GM12878 (cell line): ENCODE data around the gene IGFBP6. TPM values are rescaled to one million over a fixed set of nuclear protein-coding genes. Genes with fewer than 3 reads are reported as not detected.

Experiments
- BMI1 ChIP-seq: fragments of 450-650 bp; IDR thresholded peaks from 2 replicates; pipeline ENCODE4 v1.6.1; 2016; ENCODE audit warnings: mild to moderate bottlenecking, moderate library complexity, borderline replicate concordance
- BRCA1 ChIP-seq: IDR thresholded peaks from 2 replicates; pipeline ENCODE4 v1.6.1; 2011; ENCODE audit warnings: low read depth, low read length, improper control_type of control experiment
- MEF2A ChIP-seq: IDR thresholded peaks from 2 replicates; pipeline ENCODE4 v1.6.1; 2011; ENCODE audit warnings: low read depth, mild to moderate bottlenecking, low read length, moderate library complexity; ENCODE audit not compliant: insufficient read depth
- MTA2 ChIP-seq: fragments of 450-650 bp; IDR thresholded peaks from 2 replicates; pipeline ENCODE4 v1.6.1; 2016; ENCODE audit warnings: low read depth, mild to moderate bottlenecking, moderate library complexity
- SMAD1 ChIP-seq: fragments of 450-650 bp; IDR thresholded peaks from 2 replicates; pipeline ENCODE4 v1.6.1; 2018; ENCODE audit warnings: mild to moderate bottlenecking, low read depth; ENCODE audit not compliant: partially characterized antibody
- SMC3 ChIP-seq: IDR thresholded peaks from 2 replicates; pipeline ENCODE4 v1.6.1; 2011; ENCODE audit warnings: low read length, improper control_type of control experiment, borderline replicate concordance
- YBX1 ChIP-seq: fragments of 450-650 bp; IDR thresholded peaks from 2 replicates; pipeline ENCODE4 v1.6.1; 2016; ENCODE audit warnings: antibody characterized with exemption
- polyA plus RNA-seq, 11 experiments: library from polyadenylated mRNA; depleted of rRNA in 4 of 11; unstranded in 6 of 11; stranded (reverse) in 5 of 11; fragments of >200 nt; fragmentation: Nextera tagmentation in 4 of 11; fragmentation: Illumina TruSeq in 1 of 11; extraction: Ambion mirVana in 4 of 11; extraction: Trizol in 1 of 11; gene quantifications; 1 replicate in 1 of 11; 2 replicates in 10 of 11; pipeline versions ENCODE4 v1.2.1 to v1.2.3, GENCODE V29; 2011 to 2016; ENCODE audit warnings: inconsistent platforms in 2 of 11, missing spikeins in 2 of 11, low read depth in 1 of 11
- total RNA-seq, 4 experiments: library from RNA; depleted of rRNA in 3 of 4; stranded (reverse); fragments of >200 nt in 3 of 4; fragmentation: Illumina TruSeq in 1 of 4; extraction: Trizol in 1 of 4; gene quantifications; 2 replicates each; pipeline versions ENCODE4 v1.2.1 to v1.2.3, GENCODE V29; 2013 to 2021
- TF ChIP-seq, protein P1 (sequence below): fragments of 450-650 bp; IDR thresholded peaks from 2 replicates; pipeline ENCODE4 v1.6.1; 2017; ENCODE audit warnings: mild to moderate bottlenecking, low read depth, inconsistent platforms; ENCODE audit not compliant: poor library complexity, severe bottlenecking
- TF ChIP-seq, protein P2 (sequence below): IDR thresholded peaks from 2 replicates; pipeline ENCODE4 v1.6.1; 2012; ENCODE audit warnings: low read depth, low read length, improper control_type of control experiment
- TF ChIP-seq, protein P3 (sequence below): fragments of 450-650 bp; conservative IDR thresholded peaks from 2 replicates; pipeline ENCODE4 v1.6.1; 2017; ENCODE audit warnings: mild to moderate bottlenecking, moderate library complexity

The IGFBP6 gene
- total and polyA plus RNA-seq, 10 of the 15 experiments (the other 5 are each of a cell fraction or from before 2014, with no cell fraction given): 0.09 to 0.87 (median 0.56) TPM; not detected in 3

DNA sequence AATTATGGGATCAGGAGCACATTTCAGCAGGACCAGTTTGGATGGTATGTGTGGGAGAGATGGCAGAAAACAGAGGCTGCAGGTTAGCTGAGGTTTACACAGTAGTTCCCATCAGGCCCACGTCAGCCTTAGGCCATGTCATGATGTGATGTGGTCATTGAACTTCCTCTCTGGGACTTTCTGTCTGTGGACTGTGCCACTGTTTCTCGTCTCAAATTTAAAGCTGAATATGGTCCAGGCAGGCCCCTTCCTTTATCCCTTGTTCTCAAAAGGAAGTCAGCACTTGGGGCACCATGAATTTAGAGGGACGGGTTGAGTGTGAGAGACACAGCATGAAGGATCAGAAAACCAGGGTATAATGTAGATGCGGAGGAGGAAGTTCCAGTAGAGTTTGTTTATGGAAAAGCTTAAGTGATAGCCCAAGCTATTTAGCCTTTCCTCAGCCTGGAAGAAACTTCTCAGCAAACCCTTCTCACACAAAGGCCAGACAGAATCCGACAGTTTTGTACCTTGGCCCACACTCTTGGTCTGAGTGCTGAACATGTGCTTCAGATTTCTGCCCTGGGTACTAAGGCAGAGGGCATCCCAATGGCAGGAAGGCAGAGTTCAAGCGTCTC, 3.6 kb upstream of the IGFBP6 start (continued):
- TF ChIP-seq, protein P1, sequence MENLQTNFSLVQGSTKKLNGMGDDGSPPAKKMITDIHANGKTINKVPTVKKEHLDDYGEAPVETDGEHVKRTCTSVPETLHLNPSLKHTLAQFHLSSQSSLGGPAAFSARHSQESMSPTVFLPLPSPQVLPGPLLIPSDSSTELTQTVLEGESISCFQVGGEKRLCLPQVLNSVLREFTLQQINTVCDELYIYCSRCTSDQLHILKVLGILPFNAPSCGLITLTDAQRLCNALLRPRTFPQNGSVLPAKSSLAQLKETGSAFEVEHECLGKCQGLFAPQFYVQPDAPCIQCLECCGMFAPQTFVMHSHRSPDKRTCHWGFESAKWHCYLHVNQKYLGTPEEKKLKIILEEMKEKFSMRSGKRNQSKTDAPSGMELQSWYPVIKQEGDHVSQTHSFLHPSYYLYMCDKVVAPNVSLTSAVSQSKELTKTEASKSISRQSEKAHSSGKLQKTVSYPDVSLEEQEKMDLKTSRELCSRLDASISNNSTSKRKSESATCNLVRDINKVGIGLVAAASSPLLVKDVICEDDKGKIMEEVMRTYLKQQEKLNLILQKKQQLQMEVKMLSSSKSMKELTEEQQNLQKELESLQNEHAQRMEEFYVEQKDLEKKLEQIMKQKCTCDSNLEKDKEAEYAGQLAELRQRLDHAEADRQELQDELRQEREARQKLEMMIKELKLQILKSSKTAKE: no peak
- TF ChIP-seq, protein P2, sequence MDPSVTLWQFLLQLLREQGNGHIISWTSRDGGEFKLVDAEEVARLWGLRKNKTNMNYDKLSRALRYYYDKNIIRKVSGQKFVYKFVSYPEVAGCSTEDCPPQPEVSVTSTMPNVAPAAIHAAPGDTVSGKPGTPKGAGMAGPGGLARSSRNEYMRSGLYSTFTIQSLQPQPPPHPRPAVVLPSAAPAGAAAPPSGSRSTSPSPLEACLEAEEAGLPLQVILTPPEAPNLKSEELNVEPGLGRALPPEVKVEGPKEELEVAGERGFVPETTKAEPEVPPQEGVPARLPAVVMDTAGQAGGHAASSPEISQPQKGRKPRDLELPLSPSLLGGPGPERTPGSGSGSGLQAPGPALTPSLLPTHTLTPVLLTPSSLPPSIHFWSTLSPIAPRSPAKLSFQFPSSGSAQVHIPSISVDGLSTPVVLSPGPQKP: no peak
- TF ChIP-seq SMAD1: no peak
- TF ChIP-seq YBX1: no peak
- TF ChIP-seq BMI1: no peak
- no peak for TF ChIP-seq SMC3
- TF ChIP-seq, protein P3, sequence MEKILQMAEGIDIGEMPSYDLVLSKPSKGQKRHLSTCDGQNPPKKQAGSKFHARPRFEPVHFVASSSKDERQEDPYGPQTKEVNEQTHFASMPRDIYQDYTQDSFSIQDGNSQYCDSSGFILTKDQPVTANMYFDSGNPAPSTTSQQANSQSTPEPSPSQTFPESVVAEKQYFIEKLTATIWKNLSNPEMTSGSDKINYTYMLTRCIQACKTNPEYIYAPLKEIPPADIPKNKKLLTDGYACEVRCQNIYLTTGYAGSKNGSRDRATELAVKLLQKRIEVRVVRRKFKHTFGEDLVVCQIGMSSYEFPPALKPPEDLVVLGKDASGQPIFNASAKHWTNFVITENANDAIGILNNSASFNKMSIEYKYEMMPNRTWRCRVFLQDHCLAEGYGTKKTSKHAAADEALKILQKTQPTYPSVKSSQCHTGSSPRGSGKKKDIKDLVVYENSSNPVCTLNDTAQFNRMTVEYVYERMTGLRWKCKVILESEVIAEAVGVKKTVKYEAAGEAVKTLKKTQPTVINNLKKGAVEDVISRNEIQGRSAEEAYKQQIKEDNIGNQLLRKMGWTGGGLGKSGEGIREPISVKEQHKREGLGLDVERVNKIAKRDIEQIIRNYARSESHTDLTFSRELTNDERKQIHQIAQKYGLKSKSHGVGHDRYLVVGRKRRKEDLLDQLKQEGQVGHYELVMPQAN: no peak
- no peak for TF ChIP-seq MEF2A
- TF ChIP-seq MTA2: no peak
- no peak for TF ChIP-seq BRCA1
